ENCODE measurements around the gene PDIA4.
A peak's percentile ranks its signal among the peaks of the same experiment; 100 is the strongest.
"Not testable (repeated sequence)": the region's sequence is repeated elsewhere in the genome, so short reads cannot be mapped to it uniquely, and the experiment has no call there.

PDIA4 gene

GRCh38 chr7:149031353-149031910, 3.1 kb upstream of the PDIA4 start:
- no peak for DNase-seq

GRCh38 chr7:149030439-149030838, 2.1 kb upstream of the PDIA4 start:
- DNase-seq, result not testable (repeated sequence)

GRCh38 chr7:149027611-149028345, 527 bp downstream of the PDIA4 start:
- DNase-seq, result peak in 6 of 58 donors; percentile 8 to 77 (median 56)

GRCh38 chr7:149027055-149027454, 1.2 kb downstream of the PDIA4 start:
- no peak for DNase-seq

- DNase-seq, result no peak
These were observed 4.6 kb downstream of the PDIA4 start for GRCh38 chr7:149023662-149024061.

- no peak for DNase-seq
These were observed 5.4 kb downstream of the PDIA4 start for GRCh38 chr7:149022756-149023360.

GRCh38 chr7:149021725-149022062, 6.6 kb downstream of the PDIA4 start:
- no peak for DNase-seq

- DNase-seq, result peak in 23 of 58 donors; percentile 9 to 51 (median 25)
These were observed 7.8 kb downstream of the PDIA4 start for GRCh38 chr7:149020483-149020882.

GRCh38 chr7:149016876-149017275, 11.4 kb downstream of the PDIA4 start:
- DNase-seq, result no peak

GRCh38 chr7:149014309-149014708, 14.0 kb downstream of the PDIA4 start:
- DNase-seq, result no peak

- no peak for DNase-seq
These were observed 14.4 kb downstream of the PDIA4 start for GRCh38 chr7:149013876-149014275.

- DNase-seq, result not testable (repeated sequence)
These were observed 15.6 kb downstream of the PDIA4 start for GRCh38 chr7:149012730-149013129.

- no peak for DNase-seq
These were observed 16.8 kb downstream of the PDIA4 start for GRCh38 chr7:149011491-149011890.

- no peak for DNase-seq
These were observed 17.9 kb downstream of the PDIA4 start for GRCh38 chr7:149010451-149010850.

GRCh38 chr7:149009527-149009926, 18.8 kb downstream of the PDIA4 start:
- no peak for DNase-seq

GRCh38 chr7:149007611-149008010, 20.7 kb downstream of the PDIA4 start:
- peak in 7 of 58 donors; percentile 10 to 41 (median 17) for DNase-seq

- DNase-seq, result no peak
These were observed 21.2 kb downstream of the PDIA4 start for GRCh38 chr7:149007146-149007545.

GRCh38 chr7:149006345-149006725, 22.0 kb downstream of the PDIA4 start:
- no peak for DNase-seq

- DNase-seq, result peak in 42 of 58 donors; percentile 8 to 84 (median 36)
These were observed 22.6 kb downstream of the PDIA4 start for GRCh38 chr7:149005427-149006344.

GRCh38 chr7:149004405-149005370, 23.6 kb downstream of the PDIA4 start:
- peak in 1 of 58 donors; percentile 7 for DNase-seq
